Heart right ventricle (tissue), 16 donors: Measurements from ENCODE around the gene PCP4. TPM values are rescaled to one million over a fixed set of nuclear protein-coding genes. Genes with fewer than 3 reads are reported as not detected.

Experiments used
- ATAC-seq, 8 donors: fragments of 200-7000 bp; cut with Tn5 transposase; one replicate each; pipeline ENCODE4 v1.9.1; 2020; ENCODE audit warnings: mild to moderate bottlenecking in 8 of 8, moderate library complexity in 8 of 8, moderate number of reproducible peaks in 1 of 8
- DNase-seq, 2 donors: peaks; one replicate each; pipeline ENCODE4 v3.0.0-alpha.2; 2020
- H3K27ac ChIP-seq, 10 donors: fragments of 200-600 bp; sonication (generic) in 2 of 10; one replicate each; pipeline versions ENCODE4 v1.5.0 to v1.8.0; 2020 to 2022; ENCODE audit warnings: mild to moderate bottlenecking in 3 of 10
- H3K27me3 ChIP-seq, 7 donors: fragments of 200-600 bp; one replicate each; pipeline ENCODE4 v1.8.0; 2021 to 2022; ENCODE audit warnings: mild to moderate bottlenecking in 2 of 7
- H3K36me3 ChIP-seq, 9 donors: fragments of 200-600 bp; sonication (generic) in 1 of 9; one replicate each; pipeline versions ENCODE4 v1.5.0 to v1.8.0; 2020 to 2022; ENCODE audit warnings: mild to moderate bottlenecking in 2 of 9
- H3K4me1 ChIP-seq, 9 donors: fragments of 200-600 bp; sonication (generic) in 1 of 9; one replicate each; pipeline versions ENCODE4 v1.5.0 to v1.8.0; 2020 to 2022; ENCODE audit warnings: mild to moderate bottlenecking in 4 of 9
- H3K4me3 ChIP-seq, 10 donors: fragments of 200-600 bp; sonication (generic) in 2 of 10; one replicate each; pipeline versions ENCODE4 v1.5.0 to v1.8.0; 2020 to 2022; ENCODE audit warnings: mild to moderate bottlenecking in 7 of 10, moderate library complexity in 2 of 10
- H3K9me3 ChIP-seq, 11 donors: fragments of 200-600 bp in 10 of 11; sonication (generic) in 2 of 11; one replicate each; pipeline versions ENCODE4 v1.5.0 to v1.8.0; 2013 to 2022; ENCODE audit warnings: mild to moderate bottlenecking in 2 of 11, control low read depth in 1 of 11, moderate library complexity in 1 of 11
- CTCF ChIP-seq, 9 donors: fragments of 200-600 bp; sonication (generic) in 2 of 9; IDR thresholded peaks; one replicate each; pipeline versions ENCODE4 v1.5.0 to v1.8.0; 2021 to 2022; ENCODE audit warnings: antibody characterized with exemption in 9 of 9, mild to moderate bottlenecking in 5 of 9, moderate library complexity in 1 of 9
- WGBS, 2 donors: extraction: QIAGEN DNeasy Blood & Tissue Kit; methylation state at CpG; one replicate each; pipeline ENCODE4 v1.1.7; 2013; ENCODE audit warnings: inconsistent platforms in 1 of 2; 5-methylcytosine and 5-hydroxymethylcytosine counted together
- intact Hi-C, 10 donors: fragments of 100-400 bp; cut with DNase I; formaldehyde crosslinking; loops; one replicate each; pipeline versions ENCODE4 v1.11.1 to v1.14.2; 2022
- polyA plus RNA-seq, 2 donors: library from polyadenylated mRNA; stranded (reverse); fragments of 200-250 nt; gene quantifications; one replicate each; pipeline ENCODE4 v1.2.3, GENCODE V29; 2013
- total RNA-seq, 10 donors: library from RNA; stranded (reverse); fragmentation: NEBNext Ultra II Directional in 3 of 10; extraction: Animal tissue kit (Norgen Biotek cat#: 25700) in 3 of 10; gene quantifications; one replicate each; pipeline versions ENCODE4 v1.2.1 to v1.2.4, GENCODE V29; 2021 to 2023
- donor health status: Arrhythmogenic right ventricular cardiomyopathy.
- donor health status: ischemic (EF 13 %, LVEDD 7.1; RV severe dilation, severe dysfunction).
- donor health status: healthy with polysubstance abuse.
- donor health status: DM: no; HTN: yes; CAD: no.
- donor health status: DM: no; HTN: no; CAD: no.
- donor health status: ischemic (EF 25% LVEDD 6.9; RV normal size, moderate dysfunction).
- donor health status: ischemic (EF 25% LVEDD 5.7; RV mildly dilated, moderate dysfunction).
- donor health status: healthy.
- donor health status: DM: yes; HTN: yes; CAD: no.
- donor health status: Ischemic cardiomyopathy.
- donor health status: ischemic (EF 35%, LVEDD 5.7; RV mildly dilated, moderate dysfunction).
- donor health status: nonischemic (EF 11% LVEDD 7.7; RV severe dilation, severe dysfunction).
- donor health status: DM: yes; HTN: yes; CAD: no.
- donor health status: PGD.
- donor health status: ischemic (EF 29% LVEDD 5.4; RV normal size, mild dysfunction).
- donor health status: nonischemic (EF 23%, LVEDD 6.1; RV moderate dilation, normal function).

The PCP4 gene
- total and polyA plus RNA-seq, 12 donors, result 1.0 to 6.9 (median 3.6) TPM

- intact Hi-C loops, result no loop called here
- ATAC-seq (no peak), DNase-seq (no peak)
- no peak overlapping the region for H3K27ac ChIP-seq
- no peaks in the 10 kb centered on the region for H3K9me3 ChIP-seq
- H3K4me1 ChIP-seq, result no peaks in the 10 kb centered on the region
- WGBS, 2 donors, result 62 to 67% methylated on average over 9 of the region's 9 CpGs
- H3K4me3 ChIP-seq, result no peak overlapping the region
- H3K27me3 ChIP-seq, result no peaks in the 10 kb centered on the region
- no peaks in the 10 kb centered on the region for H3K36me3 ChIP-seq
- TF ChIP-seq CTCF (IDR thresholded peaks at IDR 0.05), result no peak
Observed at GRCh38 chr21:39908265-39908923, 41.2 kb downstream of the PCP4 start.

- no peaks in the 10 kb centered on the region for H3K4me1 ChIP-seq
- 70 to 78% methylated on average over 10 of the region's 10 CpGs for WGBS, 2 donors
- ATAC-seq (no peak), DNase-seq (no peak)
- TF ChIP-seq CTCF (IDR thresholded peaks at IDR 0.05), result peak in 4 of 9 donors; percentile 13 to 17 (median 14)
- H3K4me3 ChIP-seq, result no peak overlapping the region
- H3K36me3 ChIP-seq, result no peaks in the 10 kb centered on the region
- intact Hi-C loops, result loop anchor here in 1 of 10 donors (10.0 kb wide), 1 partner anchor 47 kb away; the partner anchor contains the start of gene PCP4
- H3K27ac ChIP-seq, result no peak overlapping the region
- no peaks in the 10 kb centered on the region for H3K27me3 ChIP-seq
- no peaks in the 10 kb centered on the region for H3K9me3 ChIP-seq
Observed at GRCh38 chr21:39911286-39912199, 44.3 kb downstream of the PCP4 start.

- TF ChIP-seq CTCF (IDR thresholded peaks at IDR 0.05), result no peak
- 61 to 62% methylated on average over 8 of the region's 8 CpGs for WGBS, 2 donors
- Histone ChIP-seq H3K36me3 (no peaks in the 10 kb centered on the region), H3K27ac (no peak overlapping the region), H3K27me3 (no peaks in the 10 kb centered on the region), H3K4me3 (no peak overlapping the region), H3K9me3 (no peaks in the 10 kb centered on the region), H3K4me1 (no peaks in the 10 kb centered on the region)
- intact Hi-C loops, result loop anchor here in 1 of 10 donors (10.0 kb wide), 1 partner anchor 49 kb away; the partner anchor contains the start of gene PCP4
- peak in 1 of 8 donors; percentile 62 for ATAC-seq
- DNase-seq, result peak in 1 of 2 donors; percentile 8
Observed at GRCh38 chr21:39913706-39914305, 46.6 kb downstream of the PCP4 start.

- Histone ChIP-seq H3K27ac (no peak overlapping the region), H3K36me3 (no peaks in the 10 kb centered on the region), H3K4me1 (no peaks in the 10 kb centered on the region), H3K9me3 (no peaks in the 10 kb centered on the region), H3K4me3 (no peak overlapping the region), H3K27me3 (no peaks in the 10 kb centered on the region)
- ATAC-seq (no peak), DNase-seq (no peak)
- WGBS, 2 donors, result 92 to 98% methylated on average over 1 of the region's 1 CpG
- intact Hi-C loops, result loop anchor here in 1 of 10 donors (10.0 kb wide), 1 partner anchor 51 kb away; the partner anchor contains the start of gene PCP4
- no peak for TF ChIP-seq CTCF (IDR thresholded peaks at IDR 0.05)
Observed at GRCh38 chr21:39915881-39916280, 48.6 kb downstream of the PCP4 start.
